ENCODE data around the gene TBC1D1.

TBC1D1 gene

DNA sequence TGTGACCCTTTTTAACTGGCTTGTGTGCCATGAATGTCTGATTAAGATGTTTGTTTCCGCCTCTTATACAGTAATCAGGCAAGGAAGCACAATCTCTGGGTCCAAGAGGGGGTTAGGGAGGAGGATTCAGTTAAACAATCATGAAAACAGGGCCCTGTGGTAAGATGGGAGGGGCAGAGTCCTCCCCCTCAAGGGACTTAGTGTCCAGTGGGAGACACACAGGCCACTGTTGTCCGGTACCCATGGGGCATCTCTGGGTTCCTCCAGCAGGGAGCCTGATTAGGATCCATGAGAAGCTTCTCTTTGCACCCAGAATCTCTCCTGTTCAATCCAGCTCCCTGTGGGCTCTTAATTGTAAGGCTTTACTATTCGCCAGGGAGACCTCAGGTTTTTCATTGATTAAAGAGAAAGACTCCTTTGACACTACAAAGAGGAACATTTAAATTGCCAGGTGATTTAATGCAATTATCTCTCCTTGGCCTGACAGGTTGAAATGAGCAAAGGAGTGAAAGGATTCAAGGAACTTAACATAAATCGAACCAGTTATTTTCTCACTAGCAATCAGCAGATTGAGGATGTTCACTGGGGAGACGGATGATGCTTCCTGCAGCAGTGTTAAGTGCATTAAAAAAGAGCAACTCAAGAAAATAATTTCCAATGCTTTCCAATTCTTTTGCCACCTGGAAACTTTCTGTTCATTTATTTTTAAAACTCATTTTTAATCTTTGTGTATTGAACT, 294.7 kb downstream of the TBC1D1 start:
- no peak overlapping the region for H2BK5ac ChIP-seq (ENCODE audit: low read depth, low read length, poor library complexity)
- H3K9me3 ChIP-seq (ENCODE audit: insufficient read depth, low read depth, low read length), result peaks cover 14% of the 10 kb centered on the region
- no CpG with 5 or more reads among the region's 5 CpGs for WGBS (ENCODE audit: extremely low coverage, insufficient coverage, insufficient read length)

DNA sequence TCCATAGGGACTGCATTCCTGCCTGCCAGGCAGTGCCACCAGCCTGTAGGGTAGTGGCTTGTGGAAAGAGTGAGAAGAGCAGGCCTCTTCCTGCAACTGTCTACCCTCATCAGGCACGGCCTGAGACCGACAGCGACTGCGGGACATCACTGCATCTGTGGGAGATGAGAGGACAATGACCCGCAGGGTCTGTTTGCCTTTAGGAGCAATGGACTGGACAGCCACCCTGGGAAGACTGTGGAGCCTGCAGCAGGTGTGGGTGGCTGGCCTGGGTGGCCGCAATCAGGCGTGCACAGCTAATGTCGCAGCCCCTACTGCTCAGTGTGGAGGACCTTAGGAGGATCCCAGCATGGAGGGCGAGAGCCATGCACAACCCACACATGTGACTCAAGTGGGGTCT, 297.3 kb downstream of the TBC1D1 start:
- no peak overlapping the region for H4K8ac ChIP-seq (ENCODE audit: low read depth, low read length)
- no peaks in the 10 kb centered on the region for H3K79me2 ChIP-seq (ENCODE audit: control insufficient read depth, insufficient read depth, low read length, poor library complexity)
- H3K14ac ChIP-seq (ENCODE audit: low read length), result no peak overlapping the region
- no peak overlapping the region for H3K9ac ChIP-seq (ENCODE audit: low read length)
- peaks cover 2% of the 10 kb centered on the region for H3K79me1 ChIP-seq (ENCODE audit: low read length)
- no peak overlapping the region for H3K27ac ChIP-seq (ENCODE audit: low read depth, low read length)
- no peaks in the 10 kb centered on the region for H3K36me3 ChIP-seq (ENCODE audit: control insufficient read depth in 1 of 2, insufficient read depth in 2 of 2, low read length in 2 of 2)
- H3K4me3 ChIP-seq (ENCODE audit: low read depth, low read length), result no peak overlapping the region
- WGBS (ENCODE audit: extremely low coverage, insufficient coverage, insufficient read length), result no CpG with 5 or more reads among the region's 9 CpGs
- no peak overlapping the region for H2BK12ac ChIP-seq (ENCODE audit: low read length)
- no peak overlapping the region for H3K4me2 ChIP-seq (ENCODE audit: low read length)
- H3K9me3 ChIP-seq (ENCODE audit: insufficient read depth, low read depth, low read length), result peaks cover 9% of the 10 kb centered on the region
- peak in 1 of 2 donors; percentile 68 for DNase-seq
- H2BK120ac ChIP-seq (ENCODE audit: insufficient read depth, low read length, poor library complexity), result no peak overlapping the region
- H4K91ac ChIP-seq (ENCODE audit: low read depth, low read length), result no peak overlapping the region
- H3K18ac ChIP-seq (ENCODE audit: low read length), result no peak overlapping the region
- H4K12ac ChIP-seq (ENCODE audit: low read depth, low read length), result no peak overlapping the region
- H2BK5ac ChIP-seq (ENCODE audit: low read depth, low read length, poor library complexity), result no peak overlapping the region
- no peak overlapping the region for H3K4ac ChIP-seq (ENCODE audit: low read depth, low read length)
- peaks cover 3% of the 10 kb centered on the region for H3K27me3 ChIP-seq (ENCODE audit: insufficient read depth, low read length)
- H2AFZ ChIP-seq (ENCODE audit: insufficient read depth, low read length, poor library complexity), result no peak overlapping the region
- H3K23ac ChIP-seq (ENCODE audit: low read length), result no peak overlapping the region
- H2AK5ac ChIP-seq (ENCODE audit: low read length), result no peak overlapping the region
- H3K4me1 ChIP-seq (ENCODE audit: control insufficient read depth in 1 of 2, insufficient read depth in 2 of 2, low read length in 2 of 2), result peaks cover 4 to 8% of the 10 kb centered on the region in 2 experiments

More for the DNA sequence above, 294.7 kb downstream of the TBC1D1 start:
- H4K8ac ChIP-seq (ENCODE audit: low read depth, low read length), result no peak overlapping the region
- no peak overlapping the region for H3K23ac ChIP-seq (ENCODE audit: low read length)
- no peak overlapping the region for H3K9ac ChIP-seq (ENCODE audit: low read length)
- no peak overlapping the region for H4K91ac ChIP-seq (ENCODE audit: low read depth, low read length)
- no peak for DNase-seq
- no peak overlapping the region for H3K14ac ChIP-seq (ENCODE audit: low read length)
- peaks cover 2% of the 10 kb centered on the region for H3K79me1 ChIP-seq (ENCODE audit: low read length)
- H3K4ac ChIP-seq (ENCODE audit: low read depth, low read length), result no peak overlapping the region
- no peak overlapping the region for H2BK120ac ChIP-seq (ENCODE audit: insufficient read depth, low read length, poor library complexity)
- H3K4me2 ChIP-seq (ENCODE audit: low read length), result no peak overlapping the region
- H2AFZ ChIP-seq (ENCODE audit: insufficient read depth, low read length, poor library complexity), result no peak overlapping the region
- peaks cover 4 to 8% of the 10 kb centered on the region in 2 experiments for H3K4me1 ChIP-seq (ENCODE audit: control insufficient read depth in 1 of 2, insufficient read depth in 2 of 2, low read length in 2 of 2)
- no peak overlapping the region for H3K4me3 ChIP-seq (ENCODE audit: low read depth, low read length)
- no peak overlapping the region for H2AK5ac ChIP-seq (ENCODE audit: low read length)
- no peak overlapping the region for H3K18ac ChIP-seq (ENCODE audit: low read length)
- no peak overlapping the region for H3K27ac ChIP-seq (ENCODE audit: low read depth, low read length)
- H4K12ac ChIP-seq (ENCODE audit: low read depth, low read length), result no peak overlapping the region
- no peak overlapping the region for H2BK12ac ChIP-seq (ENCODE audit: low read length)
- H3K27me3 ChIP-seq (ENCODE audit: insufficient read depth, low read length), result no peaks in the 10 kb centered on the region
- H3K79me2 ChIP-seq (ENCODE audit: control insufficient read depth, insufficient read depth, low read length, poor library complexity), result no peaks in the 10 kb centered on the region
- no peaks in the 10 kb centered on the region for H3K36me3 ChIP-seq (ENCODE audit: control insufficient read depth in 1 of 2, insufficient read depth in 2 of 2, low read length in 2 of 2)

DNA sequence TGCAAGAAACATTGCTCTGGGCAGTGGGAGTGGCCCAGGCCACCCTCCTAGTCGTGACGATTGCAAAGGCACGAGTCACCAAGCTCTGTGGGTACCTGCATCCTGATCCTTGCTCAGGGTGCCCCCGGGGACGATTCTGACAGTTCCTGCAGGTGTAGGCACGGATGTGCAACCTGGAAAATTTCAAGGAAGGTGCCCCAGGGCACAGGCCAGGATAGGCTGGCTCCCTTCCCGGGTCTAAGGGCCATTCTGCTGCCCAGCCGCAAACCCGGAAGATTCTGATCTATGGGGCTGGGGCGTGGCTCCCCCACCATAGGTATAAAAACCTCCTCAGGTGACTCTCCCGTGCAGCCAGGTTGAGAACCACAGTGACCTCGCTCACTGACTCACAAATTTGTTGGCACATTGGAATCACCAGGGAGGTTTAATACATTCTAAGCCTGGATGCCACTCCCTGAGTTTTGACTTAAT, 297.8 kb downstream of the TBC1D1 start:
- Histone ChIP-seq H2BK120ac (ENCODE audit: insufficient read depth, low read length, poor library complexity) (no peak overlapping the region), H2BK5ac (ENCODE audit: low read depth, low read length, poor library complexity) (no peak overlapping the region), H4K91ac (ENCODE audit: low read depth, low read length) (no peak overlapping the region), H3K4me1 (ENCODE audit: control insufficient read depth in 1 of 2, insufficient read depth in 2 of 2, low read length in 2 of 2) (peaks cover 4 to 8% of the 10 kb centered on the region in 2 experiments), H3K9ac (ENCODE audit: low read length) (no peak overlapping the region), H3K79me2 (ENCODE audit: control insufficient read depth, insufficient read depth, low read length, poor library complexity) (no peaks in the 10 kb centered on the region), H4K12ac (ENCODE audit: low read depth, low read length) (no peak overlapping the region), H4K8ac (ENCODE audit: low read depth, low read length) (no peak overlapping the region), H3K27me3 (ENCODE audit: insufficient read depth, low read length) (peaks cover 3% of the 10 kb centered on the region), H3K9me3 (ENCODE audit: insufficient read depth, low read depth, low read length) (peaks cover 6% of the 10 kb centered on the region), H3K27ac (ENCODE audit: low read depth, low read length) (no peak overlapping the region), H3K4me3 (ENCODE audit: low read depth, low read length) (no peak overlapping the region), H3K4ac (ENCODE audit: low read depth, low read length) (no peak overlapping the region), H3K36me3 (ENCODE audit: control insufficient read depth in 1 of 2, insufficient read depth in 2 of 2, low read length in 2 of 2) (no peaks in the 10 kb centered on the region), H3K14ac (ENCODE audit: low read length) (no peak overlapping the region), H2AK5ac (ENCODE audit: low read length) (no peak overlapping the region), H3K23ac (ENCODE audit: low read length) (no peak overlapping the region), H3K79me1 (ENCODE audit: low read length) (peaks cover 2% of the 10 kb centered on the region), H3K4me2 (ENCODE audit: low read length) (no peak overlapping the region), H2BK12ac (ENCODE audit: low read length) (no peak overlapping the region), H2AFZ (ENCODE audit: insufficient read depth, low read length, poor library complexity) (no peak overlapping the region), H3K18ac (ENCODE audit: low read length) (no peak overlapping the region)
- peak; percentile 99 to 100 for DNase-seq
- no CpG with 5 or more reads among the region's 12 CpGs for WGBS (ENCODE audit: extremely low coverage, insufficient coverage, insufficient read length)

Measured in trophoblast cell (in vitro differentiated cells and primary cell).